Astrocyte of the spinal cord (primary cell): ENCODE measurements around the gene MET.
"Not testable (repeated sequence)": the region's sequence is repeated elsewhere in the genome, so short reads cannot be mapped to it uniquely, and the experiment has no call there.

Source experiments
- DNase-seq: peaks from one replicate; pipeline ENCODE4 v3.0.0; 2011; ENCODE audit warnings: low read depth, low spot score
- H3K4me3 ChIP-seq: 2 replicates; pipeline ENCODE4 v1.5.1; 2011; ENCODE audit warnings: low read depth, mild to moderate bottlenecking, low read length, moderate library complexity
- CTCF ChIP-seq: IDR thresholded peaks from 2 replicates; pipeline ENCODE4 v1.5.1; 2012; ENCODE audit warnings: low read depth, mild to moderate bottlenecking, low read length, inconsistent platforms
- in situ Hi-C: cut with HindIII; loops from 2 replicates; pipeline ENCODE4 v1.10.0; 2017; ENCODE audit warnings: low sequenced_read_pairs

MET gene

GRCh38 chr7:116753130-116753529, 81.1 kb downstream of the MET start:
- in situ Hi-C loops, result no loop called here
- no peak overlapping the region for H3K4me3 ChIP-seq
- no peak for TF ChIP-seq CTCF
- no peak for DNase-seq

- in situ Hi-C loops, result no loop called here
- DNase-seq, result no peak
- no peak overlapping the region for H3K4me3 ChIP-seq
- no peak for TF ChIP-seq CTCF
Observed at GRCh38 chr7:116754186-116754585, 82.2 kb downstream of the MET start.

GRCh38 chr7:116757283-116757682, 85.3 kb downstream of the MET start:
- in situ Hi-C loops, result no loop called here
- TF ChIP-seq CTCF, result no peak

GRCh38 chr7:116759642-116760041, 87.6 kb downstream of the MET start:
- in situ Hi-C loops, H3K4me3 ChIP-seq, DNase-seq: not testable (repeated sequence)

More at GRCh38 chr7:116757283-116757682, 85.3 kb downstream of the MET start:
- H3K4me3 ChIP-seq, result no peak overlapping the region
- no peak for DNase-seq

- no peak overlapping the region for H3K4me3 ChIP-seq
- in situ Hi-C loops, result no loop called here
- DNase-seq, result no peak
- TF ChIP-seq CTCF, result no peak
Observed at GRCh38 chr7:116762971-116763370, 91.0 kb downstream of the MET start.

- DNase-seq, result no peak
- in situ Hi-C loops, result no loop called here
- H3K4me3 ChIP-seq, result no peak overlapping the region
- no peak for TF ChIP-seq CTCF
Observed at GRCh38 chr7:116763647-116764046, 91.7 kb downstream of the MET start.

- no peak for TF ChIP-seq CTCF
- no peak for DNase-seq
- in situ Hi-C loops, result no loop called here
- no peak overlapping the region for H3K4me3 ChIP-seq
Observed at GRCh38 chr7:116766881-116767280, 94.9 kb downstream of the MET start.
